Lower leg skin (tissue), 3 donors: ENCODE data around the gene CHI3L2.

Experiments used
- POLR2A ChIP-seq, 2 donors: fragments of 450-650 bp; IDR thresholded peaks; one replicate each; pipeline ENCODE4 v1.6.1; 2016 to 2017; ENCODE audit warnings: antibody characterized with exemption in 2 of 2, mild to moderate bottlenecking in 1 of 2, moderate library complexity in 1 of 2
- TF ChIP-seq, protein P1 (sequence below), 3 donors: fragments of 450-650 bp; IDR thresholded peaks; one replicate each; pipeline ENCODE4 v1.5.1; 2016; ENCODE audit warnings: antibody characterized with exemption in 3 of 3, mild to moderate bottlenecking in 3 of 3, moderate library complexity in 2 of 3

DNA sequence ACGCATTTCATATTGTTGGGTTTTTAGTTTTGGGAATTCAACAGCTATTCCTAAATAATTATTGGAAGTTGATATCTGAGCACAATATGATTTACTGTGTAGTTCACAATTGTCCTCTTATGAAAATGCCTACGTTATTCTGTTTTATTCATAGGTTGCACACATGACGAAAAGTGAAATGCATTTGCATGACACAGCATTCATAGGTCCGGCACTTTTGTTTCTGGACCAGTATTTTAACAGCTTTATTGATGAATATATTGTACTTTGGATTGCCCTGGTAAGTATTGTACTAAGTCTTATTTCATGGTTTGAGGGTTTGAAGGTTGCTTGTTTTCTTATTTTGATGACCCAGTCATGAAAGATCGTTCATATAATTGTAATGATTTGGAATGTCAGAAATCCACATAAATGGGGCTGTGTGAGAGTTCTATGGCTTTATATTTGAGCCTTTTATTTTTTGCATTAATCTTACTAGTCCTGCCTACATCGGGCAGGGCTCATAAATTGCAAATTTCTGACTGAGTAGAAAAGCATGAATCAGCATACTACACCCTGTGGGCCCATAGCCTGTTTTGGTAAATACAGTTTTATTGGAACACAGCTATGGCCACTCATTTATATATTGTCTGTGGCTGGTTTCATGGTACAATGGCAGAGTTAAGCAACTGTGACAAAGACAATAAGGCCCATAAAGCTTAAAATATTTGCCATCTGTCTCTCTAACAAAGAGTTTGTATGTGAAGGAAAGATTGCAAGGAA is 44.0 kb upstream of the CHI3L2 start:
- TF ChIP-seq, protein P1, sequence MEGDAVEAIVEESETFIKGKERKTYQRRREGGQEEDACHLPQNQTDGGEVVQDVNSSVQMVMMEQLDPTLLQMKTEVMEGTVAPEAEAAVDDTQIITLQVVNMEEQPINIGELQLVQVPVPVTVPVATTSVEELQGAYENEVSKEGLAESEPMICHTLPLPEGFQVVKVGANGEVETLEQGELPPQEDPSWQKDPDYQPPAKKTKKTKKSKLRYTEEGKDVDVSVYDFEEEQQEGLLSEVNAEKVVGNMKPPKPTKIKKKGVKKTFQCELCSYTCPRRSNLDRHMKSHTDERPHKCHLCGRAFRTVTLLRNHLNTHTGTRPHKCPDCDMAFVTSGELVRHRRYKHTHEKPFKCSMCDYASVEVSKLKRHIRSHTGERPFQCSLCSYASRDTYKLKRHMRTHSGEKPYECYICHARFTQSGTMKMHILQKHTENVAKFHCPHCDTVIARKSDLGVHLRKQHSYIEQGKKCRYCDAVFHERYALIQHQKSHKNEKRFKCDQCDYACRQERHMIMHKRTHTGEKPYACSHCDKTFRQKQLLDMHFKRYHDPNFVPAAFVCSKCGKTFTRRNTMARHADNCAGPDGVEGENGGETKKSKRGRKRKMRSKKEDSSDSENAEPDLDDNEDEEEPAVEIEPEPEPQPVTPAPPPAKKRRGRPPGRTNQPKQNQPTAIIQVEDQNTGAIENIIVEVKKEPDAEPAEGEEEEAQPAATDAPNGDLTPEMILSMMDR (IDR thresholded peaks at IDR 0.05): no peak
- no peak for TF ChIP-seq POLR2A (IDR thresholded peaks at IDR 0.05)
